ENCODE results near the gene ERMP1.

Gene ERMP1

GRCh38 chr9:5762421-5762820, 70.5 kb downstream of the ERMP1 start:
- no peak for DNase-seq
- TF ChIP-seq POLR2A (IDR thresholded peaks at IDR 0.05; ENCODE audit: low read length), result no peak

GRCh38 chr9:5760338-5760737, 72.6 kb downstream of the ERMP1 start:
- TF ChIP-seq POLR2A (IDR thresholded peaks at IDR 0.05; ENCODE audit: low read length) (no peak), GATA1 (IDR thresholded peaks at IDR 0.05; ENCODE audit: low read depth, low read length) (no peak)
- DNase-seq, result no peak

- TF ChIP-seq GATA1 (IDR thresholded peaks at IDR 0.05; ENCODE audit: low read depth, low read length) (no peak), POLR2A (IDR thresholded peaks at IDR 0.05; ENCODE audit: low read length) (no peak)
- no peak for DNase-seq
These were observed 76.3 kb downstream of the ERMP1 start for GRCh38 chr9:5756633-5757032.

GRCh38 chr9:5750569-5750968, 82.3 kb downstream of the ERMP1 start:
- no peak for DNase-seq
- TF ChIP-seq POLR2A (IDR thresholded peaks at IDR 0.05; ENCODE audit: low read length), result no peak
- TF ChIP-seq GATA1 (IDR thresholded peaks at IDR 0.05; ENCODE audit: low read depth, low read length), result no peak

GRCh38 chr9:5749306-5749705, 83.6 kb downstream of the ERMP1 start:
- no peak for DNase-seq
- no peak for TF ChIP-seq GATA1 (IDR thresholded peaks at IDR 0.05; ENCODE audit: low read depth, low read length)
- TF ChIP-seq POLR2A (IDR thresholded peaks at IDR 0.05; ENCODE audit: low read length), result no peak

DNA sequence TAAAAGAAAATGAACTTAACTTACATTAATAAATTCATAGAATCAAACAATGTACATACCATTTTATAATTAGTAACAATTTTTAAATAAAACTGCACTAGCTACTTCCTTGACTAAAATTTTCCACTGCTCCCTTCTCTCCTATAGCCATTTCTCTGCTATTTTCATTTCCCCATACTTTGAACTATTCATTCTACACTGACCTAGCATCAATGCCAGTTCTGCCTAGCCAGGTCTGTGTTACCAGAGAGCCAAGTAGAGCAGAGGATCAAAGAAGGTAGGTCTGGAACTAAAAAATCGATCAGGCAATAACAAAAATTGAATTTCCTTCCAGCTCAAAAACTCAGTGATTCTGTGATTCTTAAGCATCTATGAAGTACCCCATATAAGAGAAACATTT, 84.5 kb downstream of the ERMP1 start:
- DNase-seq, result no peak
- TF ChIP-seq GATA1 (IDR thresholded peaks at IDR 0.05; ENCODE audit: low read depth, low read length) (no peak), POLR2A (IDR thresholded peaks at IDR 0.05; ENCODE audit: low read length) (no peak)

DNA sequence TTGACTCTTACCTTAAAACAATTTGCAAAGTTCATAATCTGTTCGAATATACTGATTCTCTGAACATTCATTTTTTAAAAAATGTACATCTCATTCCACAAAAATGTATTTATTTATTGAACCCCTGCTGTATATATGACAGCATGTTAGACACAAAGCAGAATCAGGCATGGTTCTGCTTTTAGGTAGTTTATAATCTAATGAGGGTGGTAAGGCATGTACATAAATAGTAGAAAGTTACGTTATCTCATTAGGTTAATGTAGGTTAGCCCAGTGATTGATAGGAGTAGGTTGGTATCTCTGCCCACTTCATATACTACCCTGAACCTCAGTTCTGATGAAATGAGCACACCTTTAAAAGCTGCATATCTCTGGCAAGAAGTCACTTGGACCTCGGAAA, 89.8 kb downstream of the ERMP1 start:
- no peak for DNase-seq
- TF ChIP-seq GATA1 (IDR thresholded peaks at IDR 0.05; ENCODE audit: low read depth, low read length) (no peak), POLR2A (IDR thresholded peaks at IDR 0.05; ENCODE audit: low read length) (no peak)

DNA sequence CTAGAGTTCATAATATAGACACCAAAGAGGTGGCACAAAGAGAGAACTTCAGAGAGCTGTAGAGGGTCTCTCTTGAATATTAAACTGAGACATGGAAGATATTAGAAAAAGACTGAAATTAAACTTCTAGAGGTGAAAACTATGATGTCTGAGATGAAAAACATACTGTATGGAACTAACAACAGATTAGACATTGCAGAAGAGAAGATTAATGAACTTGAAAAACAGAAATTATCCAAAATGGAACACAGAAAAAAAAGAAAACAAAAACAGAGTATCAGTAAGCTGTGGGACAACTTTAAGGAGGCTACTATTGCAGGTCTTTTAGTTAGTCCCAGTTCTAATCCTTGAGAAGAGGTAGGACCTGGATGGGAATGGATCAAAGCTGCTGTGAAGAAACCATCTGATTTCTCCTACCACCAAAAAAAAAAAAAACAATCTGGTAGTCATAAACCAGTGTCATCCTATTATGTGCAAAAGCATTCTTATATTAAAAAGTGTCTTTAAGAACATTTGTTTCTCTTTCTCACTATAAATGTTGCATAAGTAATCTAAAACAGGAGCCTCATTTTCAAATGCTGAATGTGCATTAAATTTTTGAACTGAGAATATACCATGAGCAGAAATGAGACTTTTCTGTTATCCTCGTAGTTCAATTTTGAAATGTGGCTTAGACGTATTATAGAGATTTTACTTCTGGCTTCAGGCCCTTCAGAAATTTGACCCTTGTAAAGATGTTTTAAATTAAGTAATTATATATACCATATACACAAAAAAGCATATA, 96.2 kb downstream of the ERMP1 start:
- TF ChIP-seq POLR2A (IDR thresholded peaks at IDR 0.05; ENCODE audit: low read length) (no peak), GATA1 (IDR thresholded peaks at IDR 0.05; ENCODE audit: low read depth, low read length) (no peak)
- no peak for DNase-seq

DNA sequence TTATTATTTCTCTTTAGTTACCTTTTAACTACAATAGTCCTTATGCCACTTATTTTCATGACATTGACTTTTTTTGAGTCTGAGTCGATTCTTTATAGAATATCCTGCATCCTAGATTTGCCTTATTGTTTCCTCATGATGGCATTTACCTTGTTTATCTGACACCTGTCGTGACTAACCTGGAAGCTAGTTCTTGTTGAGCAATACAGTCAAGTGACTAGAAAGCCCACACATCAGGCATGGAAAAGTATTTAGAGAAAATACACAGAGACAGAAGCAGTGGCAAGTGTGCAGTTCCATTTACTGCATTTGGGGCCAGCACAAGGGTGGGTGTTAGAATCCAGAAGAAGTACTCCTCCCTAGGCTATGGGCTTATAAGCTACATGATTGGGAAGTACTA, 97.8 kb downstream of the ERMP1 start:
- TF ChIP-seq GATA1 (IDR thresholded peaks at IDR 0.05; ENCODE audit: low read depth, low read length) (no peak), POLR2A (IDR thresholded peaks at IDR 0.05; ENCODE audit: low read length) (no peak)
- no peak for DNase-seq

Measured in erythroblast (primary cell).